Measurements from ENCODE around the gene UBLCP1. TPM values are rescaled to one million over a fixed set of nuclear protein-coding genes. Genes with fewer than 3 reads are reported as not detected.

The UBLCP1 gene
- total and polyA plus RNA-seq, 4 donors, result 6.1 to 9.5 (median 7.6) TPM

- H3K27ac ChIP-seq (ENCODE audit: low read depth in 1 of 2, low read length in 2 of 2), result no peak overlapping the region
- DNase-seq (ENCODE audit: low spot score), result no peak
- no peaks in the 10 kb centered on the region for H3K27me3 ChIP-seq (ENCODE audit: control insufficient read depth in 4 of 4, insufficient read depth in 4 of 4, low read length in 3 of 4)
- H3K36me3 ChIP-seq (ENCODE audit: control insufficient read depth in 4 of 4, insufficient read depth in 3 of 4, low read depth in 1 of 4, low read length in 3 of 4), result no peaks in the 10 kb centered on the region
- H3K9me3 ChIP-seq (ENCODE audit: control insufficient read depth in 4 of 4, low read length in 3 of 4), result no peaks in the 10 kb centered on the region
- H3K4me3 ChIP-seq (ENCODE audit: low read depth in 1 of 3, low read length in 3 of 3), result no peak overlapping the region
- 84% methylated on average over 2 of the region's 2 CpGs for WGBS
- H3K4me1 ChIP-seq (ENCODE audit: control insufficient read depth in 4 of 4, insufficient read depth in 4 of 4, low read length in 3 of 4), result no peaks in the 10 kb centered on the region
- TF ChIP-seq CTCF (IDR thresholded peaks at IDR 0.05; ENCODE audit: low read depth, low read length, missing input control) (no peak), JUND (IDR thresholded peaks at IDR 0.05) (no peak), RAD21 (IDR thresholded peaks at IDR 0.05) (no peak), HNF4G (IDR thresholded peaks at IDR 0.05) (no peak), MAX (IDR thresholded peaks at IDR 0.05) (no peak), SP1 (IDR thresholded peaks at IDR 0.05) (no peak), FOXA1 (IDR thresholded peaks at IDR 0.05) (no peak), GABPA (IDR thresholded peaks at IDR 0.05 in 1 of 2, conservative IDR thresholded peaks at IDR 0.05 in 1 of 2) (no peak), HNF4A (conservative IDR thresholded peaks at IDR 0.05) (no peak), TAF1 (conservative IDR thresholded peaks at IDR 0.05) (no peak), YY1 (IDR thresholded peaks at IDR 0.05) (no peak), NR2F2 (IDR thresholded peaks at IDR 0.05) (no peak), ATF3 (IDR thresholded peaks at IDR 0.05) (no peak), REST (IDR thresholded peaks at IDR 0.05) (no peak), RXRA (IDR thresholded peaks at IDR 0.05) (no peak), EGR1 (IDR thresholded peaks at IDR 0.05; ENCODE audit: low read depth in 2 of 2) (no peak), ZBTB33 (IDR thresholded peaks at IDR 0.05) (no peak), FOXA2 (IDR thresholded peaks at IDR 0.05) (no peak)
- H3K9ac ChIP-seq (ENCODE audit: low read depth in 1 of 2, low read length in 2 of 2), result no peak overlapping the region
Measured at GRCh38 chr5:159217236-159217635, 45.9 kb upstream of the UBLCP1 start.
